ENCODE data around the gene USP8.
"Not testable (repeated sequence)": the region's sequence is repeated elsewhere in the genome, so short reads cannot be mapped to it uniquely, and the experiment has no call there.

The USP8 gene

GRCh38 chr15:50424066-50424890, at the start of gene USP8:
Gene USP8, plus strand, starts transcription at chr15:50424405. Its CDS starts 14,669 bp downstream, at chr15:50439074.
- DNase-seq (ENCODE audit: low read depth), result peak; percentile 82

GRCh38 chr15:50377867-50378751, 46.1 kb upstream of the USP8 start:
- no peak for DNase-seq (ENCODE audit: low read depth)

- no peak for DNase-seq (ENCODE audit: low read depth)
Observed at GRCh38 chr15:50378776-50379175, 45.4 kb upstream of the USP8 start.

- DNase-seq (ENCODE audit: low read depth), result not testable (repeated sequence)
Observed at GRCh38 chr15:50379413-50379812, 44.8 kb upstream of the USP8 start.

- no peak for DNase-seq (ENCODE audit: low read depth)
Observed at GRCh38 chr15:50380089-50380488, 44.1 kb upstream of the USP8 start.

GRCh38 chr15:50381438-50381837, 42.8 kb upstream of the USP8 start:
- DNase-seq (ENCODE audit: low read depth), result no peak

GRCh38 chr15:50382408-50382807, 41.8 kb upstream of the USP8 start:
- not testable (repeated sequence) for DNase-seq (ENCODE audit: low read depth)

GRCh38 chr15:50390554-50391264, 33.5 kb upstream of the USP8 start:
- no peak for DNase-seq (ENCODE audit: low read depth)

GRCh38 chr15:50391561-50391960, 32.6 kb upstream of the USP8 start:
- DNase-seq (ENCODE audit: low read depth), result not testable (repeated sequence)

- DNase-seq (ENCODE audit: low read depth), result no peak
Observed at GRCh38 chr15:50411870-50412269, 12.3 kb upstream of the USP8 start.

GRCh38 chr15:50414624-50415023, 9.6 kb upstream of the USP8 start:
- DNase-seq (ENCODE audit: low read depth), result no peak

- no peak for DNase-seq (ENCODE audit: low read depth)
Observed at GRCh38 chr15:50415752-50416404, 8.3 kb upstream of the USP8 start.

- no peak for DNase-seq (ENCODE audit: low read depth)
Observed at GRCh38 chr15:50416890-50417289, 7.3 kb upstream of the USP8 start.

GRCh38 chr15:50418041-50418583, 6.1 kb upstream of the USP8 start:
- DNase-seq (ENCODE audit: low read depth), result no peak

GRCh38 chr15:50425219-50425618, 1.0 kb downstream of the USP8 start:
- DNase-seq (ENCODE audit: low read depth), result no peak

- not testable (repeated sequence) for DNase-seq (ENCODE audit: low read depth)
Observed at GRCh38 chr15:50425678-50426246, 1.6 kb downstream of the USP8 start.

- DNase-seq (ENCODE audit: low read depth), result no peak
Observed at GRCh38 chr15:50426428-50426827, 2.2 kb downstream of the USP8 start.

GRCh38 chr15:50431204-50431603, 7.0 kb downstream of the USP8 start:
- DNase-seq (ENCODE audit: low read depth), result no peak

GRCh38 chr15:50432230-50432629, 8.0 kb downstream of the USP8 start:
- no peak for DNase-seq (ENCODE audit: low read depth)

GRCh38 chr15:50435772-50436171, 11.6 kb downstream of the USP8 start:
- DNase-seq (ENCODE audit: low read depth), result no peak

GRCh38 chr15:50438251-50438650, 14.0 kb downstream of the USP8 start:
- no peak for DNase-seq (ENCODE audit: low read depth)

All from stimulated activated CD8-positive, alpha-beta memory T cell treated with anti-CD3 and anti-CD28 coated beads, Interleukin-7, amount 100 ng/mL, for 24 hours (primary cell).